Activated CD4-positive, alpha-beta T cell treated with anti-CD3 and anti-CD28 coated beads, Interleukin-2, amount 10 ng/mL, durations not matched to agents 7 days and 5 days (primary cell): ENCODE data around the gene UNC5B. TPM values are rescaled to one million over a fixed set of nuclear protein-coding genes. Genes with fewer than 3 reads are reported as not detected.
"Not testable (repeated sequence)": the region's sequence is repeated elsewhere in the genome, so short reads cannot be mapped to it uniquely, and the experiment has no call there.

Experiments
- CTCF ChIA-PET: fragments of 350-600 bp; sonication (Branson Sonifier 250); formaldehyde crosslinking; loops from one replicate; lab custom pipeline; 2021; ENCODE audit warnings: antibody characterized with exemption; lab: Charles Lee
- POLR2A ChIA-PET: fragments of 350-600 bp; sonication (Branson Sonifier 250); formaldehyde crosslinking; loops from one replicate; lab custom pipeline; 2021; ENCODE audit warnings: antibody characterized with exemption; lab: Charles Lee
- DNase-seq: peaks from one replicate; pipeline ENCODE4 v3.0.0-alpha.2; 2020
- H3K27ac Mint-ChIP-seq: one replicate; pipeline ENCODE4 v1.8.0; 2021; ENCODE audit warnings: mild to moderate bottlenecking, moderate library complexity, mixed read lengths
- H3K27me3 Mint-ChIP-seq: one replicate; pipeline ENCODE4 v1.8.0; 2021; ENCODE audit warnings: mixed read lengths
- H3K36me3 Mint-ChIP-seq: one replicate; pipeline ENCODE4 v1.8.0; 2021; ENCODE audit warnings: low read depth, mixed read lengths
- H3K4me1 Mint-ChIP-seq: one replicate; pipeline ENCODE4 v1.8.0; 2021; ENCODE audit warnings: mixed read lengths
- H3K4me3 Mint-ChIP-seq: one replicate; pipeline ENCODE4 v1.8.0; 2021; ENCODE audit warnings: mild to moderate bottlenecking, moderate library complexity, mixed read lengths
- H3K9me3 Mint-ChIP-seq: one replicate; pipeline ENCODE4 v1.8.0; 2021; ENCODE audit warnings: mixed read lengths
- total RNA-seq, 2 experiments: library from RNA; stranded (reverse); gene quantifications; one replicate each; pipeline ENCODE4 v1.2.3, GENCODE V29; 2021

Gene UNC5B
- total RNA-seq, 2 experiments from 2014 or later: not detected

GRCh38 chr10:71267508-71268240, 55.3 kb downstream of the UNC5B start:
- Mint-ChIP-seq H3K4me1 (peaks cover 6% of the 10 kb centered on the region), H3K27ac (no peak overlapping the region), H3K9me3 (no peaks in the 10 kb centered on the region), H3K36me3 (no peaks in the 10 kb centered on the region), H3K27me3 (peaks cover 2% of the 10 kb centered on the region), H3K4me3 (no peak overlapping the region)
- CTCF ChIA-PET: no interaction called here
- POLR2A ChIA-PET: no interaction called here
- no peak for DNase-seq

- H3K4me3 Mint-ChIP-seq: no peak overlapping the region
- no peak for DNase-seq
- H3K27me3 Mint-ChIP-seq: peaks cover 2% of the 10 kb centered on the region
- no peaks in the 10 kb centered on the region for H3K9me3 Mint-ChIP-seq
- no peaks in the 10 kb centered on the region for H3K36me3 Mint-ChIP-seq
- H3K4me1 Mint-ChIP-seq: peaks cover 6% of the 10 kb centered on the region
- H3K27ac Mint-ChIP-seq: no peak overlapping the region
- ChIA-PET POLR2A (no interaction called here), CTCF (no interaction called here)
Measured at GRCh38 chr10:71268247-71268691, 55.9 kb downstream of the UNC5B start.

- H3K9me3 Mint-ChIP-seq: no peaks in the 10 kb centered on the region
- peaks cover 2% of the 10 kb centered on the region for H3K27me3 Mint-ChIP-seq
- POLR2A ChIA-PET: no interaction called here
- H3K4me3 Mint-ChIP-seq: no peak overlapping the region
- H3K36me3 Mint-ChIP-seq: no peaks in the 10 kb centered on the region
- no peak for DNase-seq
- peaks cover 6% of the 10 kb centered on the region for H3K4me1 Mint-ChIP-seq
- H3K27ac Mint-ChIP-seq: no peak overlapping the region
- CTCF ChIA-PET: no interaction called here
Measured at GRCh38 chr10:71268758-71269157, 56.4 kb downstream of the UNC5B start.

GRCh38 chr10:71269301-71270288, 57.2 kb downstream of the UNC5B start:
- peaks cover 6% of the 10 kb centered on the region for H3K4me1 Mint-ChIP-seq
- DNase-seq: no peak
- no peaks in the 10 kb centered on the region for H3K36me3 Mint-ChIP-seq
- CTCF ChIA-PET: interaction anchor here (0.6 to 2.2 kb wide), 2 partner anchors 16 to 609 kb away, joined by 3 to 13 read pairs; no protein-coding TSS in a partner anchor
- H3K9me3 Mint-ChIP-seq: no peaks in the 10 kb centered on the region
- H3K27me3 Mint-ChIP-seq: peaks cover 2% of the 10 kb centered on the region
- no peak overlapping the region for H3K27ac Mint-ChIP-seq
- POLR2A ChIA-PET: no interaction called here
- H3K4me3 Mint-ChIP-seq: no peak overlapping the region

GRCh38 chr10:71270301-71271220, 58.2 kb downstream of the UNC5B start:
- no peaks in the 10 kb centered on the region for H3K36me3 Mint-ChIP-seq
- H3K9me3 Mint-ChIP-seq: no peaks in the 10 kb centered on the region
- H3K4me3 Mint-ChIP-seq: no peak overlapping the region
- H3K27me3 Mint-ChIP-seq: peaks cover 2% of the 10 kb centered on the region
- H3K27ac Mint-ChIP-seq: no peak overlapping the region
- H3K4me1 Mint-ChIP-seq: peaks cover 6% of the 10 kb centered on the region
- peak; percentile 56 for DNase-seq
- ChIA-PET CTCF (interaction anchor here (2.2 kb wide), 1 partner anchor 15 kb away, joined by 13 read pairs; no protein-coding TSS in a partner anchor), POLR2A (no interaction called here)

- DNase-seq: no peak
- no peaks in the 10 kb centered on the region for H3K9me3 Mint-ChIP-seq
- peaks cover 2% of the 10 kb centered on the region for H3K27me3 Mint-ChIP-seq
- peaks cover 6% of the 10 kb centered on the region for H3K4me1 Mint-ChIP-seq
- POLR2A ChIA-PET: no interaction called here
- no peak overlapping the region for H3K27ac Mint-ChIP-seq
- CTCF ChIA-PET: interaction anchor here (2.2 kb wide), 1 partner anchor 14 kb away, joined by 13 read pairs; no protein-coding TSS in a partner anchor
- H3K4me3 Mint-ChIP-seq: no peak overlapping the region
- no peaks in the 10 kb centered on the region for H3K36me3 Mint-ChIP-seq
Measured at GRCh38 chr10:71271662-71272055, 59.3 kb downstream of the UNC5B start.

GRCh38 chr10:71272056-71272771, 59.8 kb downstream of the UNC5B start:
- ChIA-PET POLR2A (no interaction called here), CTCF (interaction anchor here (2.2 kb wide), 1 partner anchor 13 kb away, joined by 13 read pairs; no protein-coding TSS in a partner anchor)
- DNase-seq: no peak
- Mint-ChIP-seq H3K9me3 (no peaks in the 10 kb centered on the region), H3K27ac (no peak overlapping the region), H3K36me3 (no peaks in the 10 kb centered on the region), H3K4me1 (peaks cover 6% of the 10 kb centered on the region), H3K27me3 (peaks cover 2% of the 10 kb centered on the region), H3K4me3 (no peak overlapping the region)

GRCh38 chr10:71272974-71273373, 60.6 kb downstream of the UNC5B start:
- DNase-seq, H3K4me1 Mint-ChIP-seq, CTCF ChIA-PET, H3K9me3 Mint-ChIP-seq, H3K27me3 Mint-ChIP-seq, H3K27ac Mint-ChIP-seq, H3K36me3 Mint-ChIP-seq, H3K4me3 Mint-ChIP-seq: not testable (repeated sequence)
- POLR2A ChIA-PET: interaction anchor here (0.6 kb wide), 1 partner anchor 40 kb away, joined by 4 read pairs; no protein-coding TSS in a partner anchor

- POLR2A ChIA-PET: interaction anchor here (0.6 kb wide), 1 partner anchor 40 kb away, joined by 4 read pairs; no protein-coding TSS in a partner anchor
- peaks cover 6% of the 10 kb centered on the region for H3K4me1 Mint-ChIP-seq
- CTCF ChIA-PET: no interaction called here
- peaks cover 2% of the 10 kb centered on the region for H3K27me3 Mint-ChIP-seq
- no peak overlapping the region for H3K27ac Mint-ChIP-seq
- H3K4me3 Mint-ChIP-seq: no peak overlapping the region
- H3K36me3 Mint-ChIP-seq: no peaks in the 10 kb centered on the region
- no peak for DNase-seq
- H3K9me3 Mint-ChIP-seq: no peaks in the 10 kb centered on the region
Measured at GRCh38 chr10:71273506-71273905, 61.1 kb downstream of the UNC5B start.

- Mint-ChIP-seq H3K9me3 (no peaks in the 10 kb centered on the region), H3K27me3 (no peaks in the 10 kb centered on the region), H3K36me3 (no peaks in the 10 kb centered on the region), H3K4me1 (peaks cover 6% of the 10 kb centered on the region), H3K4me3 (no peak overlapping the region), H3K27ac (no peak overlapping the region)
- ChIA-PET POLR2A (no interaction called here), CTCF (interaction anchor here (0.6 to 0.7 kb wide), 2 partner anchors 17 to 18 kb away, joined by 3 read pairs; no protein-coding TSS in a partner anchor)
- no peak for DNase-seq
Measured at GRCh38 chr10:71274901-71275796, 62.8 kb downstream of the UNC5B start.

- Mint-ChIP-seq H3K27me3 (no peaks in the 10 kb centered on the region), H3K27ac (no peak overlapping the region), H3K4me1 (no peaks in the 10 kb centered on the region), H3K9me3 (no peaks in the 10 kb centered on the region), H3K4me3 (no peak overlapping the region), H3K36me3 (no peaks in the 10 kb centered on the region)
- ChIA-PET POLR2A (no interaction called here), CTCF (interaction anchor here (0.6 to 1.1 kb wide), 2 partner anchors 219 to 351 kb away, joined by 3 to 5 read pairs; no protein-coding TSS in a partner anchor)
- no peak for DNase-seq
Measured at GRCh38 chr10:71276873-71277272, 64.5 kb downstream of the UNC5B start.
